ENCODE results near the gene KMT2B. TPM values are rescaled to one million over a fixed set of nuclear protein-coding genes. Genes with fewer than 3 reads are reported as not detected.

The KMT2B gene
- total and polyA plus RNA-seq, 9 of the 15 experiments (the other 6 are each of a cell fraction or from before 2014, with no cell fraction given): 0.63 to 43.9 (median 8.1) TPM

DNA sequence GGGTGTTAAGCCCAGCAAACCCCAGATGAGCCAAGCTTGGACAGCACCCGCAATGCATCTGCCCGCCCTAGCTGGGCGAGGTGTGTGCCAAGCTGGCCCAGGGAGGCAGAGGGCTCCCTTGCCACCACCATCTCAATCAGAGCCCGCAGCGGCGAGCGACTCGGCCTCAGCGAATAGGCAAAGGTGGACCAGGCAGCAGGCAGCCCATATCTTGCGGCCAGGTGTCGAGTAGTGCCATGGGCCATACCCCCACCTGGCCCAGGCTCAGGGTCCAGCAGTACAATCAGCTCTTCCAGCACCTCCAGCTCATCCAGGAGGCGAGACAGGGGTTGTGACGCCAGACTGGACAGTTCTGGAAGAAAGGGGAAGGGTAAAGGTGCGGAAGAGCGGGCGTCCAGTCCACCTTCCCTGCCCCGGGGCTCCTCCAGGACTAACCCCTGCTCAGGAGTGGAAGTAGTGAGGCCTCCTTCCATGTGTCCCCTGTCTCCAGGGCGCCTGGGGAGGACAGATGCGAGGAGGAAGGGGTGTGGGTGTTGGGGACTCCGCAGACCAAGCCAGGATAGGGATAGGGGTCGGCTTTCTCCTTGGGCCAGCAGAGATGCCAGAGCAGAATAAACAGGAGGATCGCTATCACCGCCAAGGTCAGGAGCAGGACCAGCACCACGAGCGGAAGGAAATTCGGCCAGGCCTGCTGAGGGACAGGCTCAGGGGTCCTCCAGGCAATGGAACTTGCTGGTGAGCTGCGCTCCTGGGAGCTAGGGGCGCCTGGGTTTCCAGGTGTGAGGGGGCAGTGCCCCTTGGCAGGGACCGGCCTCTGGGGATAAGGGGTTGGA, 21.7 kb downstream of the KMT2B start (continued):
- TF ChIP-seq, protein P1, sequence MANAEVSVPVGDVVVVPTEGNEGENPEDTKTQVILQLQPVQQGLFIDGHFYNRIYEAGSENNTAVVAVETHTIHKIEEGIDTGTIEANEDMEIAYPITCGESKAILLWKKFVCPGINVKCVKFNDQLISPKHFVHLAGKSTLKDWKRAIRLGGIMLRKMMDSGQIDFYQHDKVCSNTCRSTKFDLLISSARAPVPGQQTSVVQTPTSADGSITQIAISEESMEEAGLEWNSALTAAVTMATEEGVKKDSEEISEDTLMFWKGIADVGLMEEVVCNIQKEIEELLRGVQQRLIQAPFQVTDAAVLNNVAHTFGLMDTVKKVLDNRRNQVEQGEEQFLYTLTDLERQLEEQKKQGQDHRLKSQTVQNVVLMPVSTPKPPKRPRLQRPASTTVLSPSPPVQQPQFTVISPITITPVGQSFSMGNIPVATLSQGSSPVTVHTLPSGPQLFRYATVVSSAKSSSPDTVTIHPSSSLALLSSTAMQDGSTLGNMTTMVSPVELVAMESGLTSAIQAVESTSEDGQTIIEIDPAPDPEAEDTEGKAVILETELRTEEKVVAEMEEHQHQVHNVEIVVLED (CRISPR knock-in tag; IDR thresholded peaks at IDR 0.05): no peak
- TF ChIP-seq ZNF644 (tag; IDR thresholded peaks at IDR 0.05; ENCODE audit: low read depth): no peak
- no peak for TF ChIP-seq ZNF165 (CRISPR knock-in tag; IDR thresholded peaks at IDR 0.05; ENCODE audit: borderline replicate concordance)
- no peak for TF ChIP-seq NFYB (IDR thresholded peaks at IDR 0.05; ENCODE audit: extremely low read depth, insufficient read length)
- TF ChIP-seq, protein P2, sequence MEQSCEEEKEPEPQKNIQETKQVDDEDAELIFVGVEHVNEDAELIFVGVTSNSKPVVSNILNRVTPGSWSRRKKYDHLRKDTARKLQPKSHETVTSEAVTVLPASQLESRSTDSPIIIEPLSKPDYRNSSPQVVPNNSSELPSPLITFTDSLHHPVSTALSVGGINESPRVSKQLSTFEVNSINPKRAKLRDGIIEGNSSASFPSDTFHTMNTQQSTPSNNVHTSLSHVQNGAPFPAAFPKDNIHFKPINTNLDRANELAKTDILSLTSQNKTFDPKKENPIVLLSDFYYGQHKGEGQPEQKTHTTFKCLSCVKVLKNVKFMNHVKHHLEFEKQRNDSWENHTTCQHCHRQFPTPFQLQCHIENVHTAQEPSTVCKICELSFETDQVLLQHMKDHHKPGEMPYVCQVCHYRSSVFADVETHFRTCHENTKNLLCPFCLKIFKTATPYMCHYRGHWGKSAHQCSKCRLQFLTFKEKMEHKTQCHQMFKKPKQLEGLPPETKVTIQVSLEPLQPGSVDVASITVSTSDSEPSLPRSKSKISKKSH (CRISPR knock-in tag; IDR thresholded peaks at IDR 0.05): no peak
- TF ChIP-seq, protein P3, sequence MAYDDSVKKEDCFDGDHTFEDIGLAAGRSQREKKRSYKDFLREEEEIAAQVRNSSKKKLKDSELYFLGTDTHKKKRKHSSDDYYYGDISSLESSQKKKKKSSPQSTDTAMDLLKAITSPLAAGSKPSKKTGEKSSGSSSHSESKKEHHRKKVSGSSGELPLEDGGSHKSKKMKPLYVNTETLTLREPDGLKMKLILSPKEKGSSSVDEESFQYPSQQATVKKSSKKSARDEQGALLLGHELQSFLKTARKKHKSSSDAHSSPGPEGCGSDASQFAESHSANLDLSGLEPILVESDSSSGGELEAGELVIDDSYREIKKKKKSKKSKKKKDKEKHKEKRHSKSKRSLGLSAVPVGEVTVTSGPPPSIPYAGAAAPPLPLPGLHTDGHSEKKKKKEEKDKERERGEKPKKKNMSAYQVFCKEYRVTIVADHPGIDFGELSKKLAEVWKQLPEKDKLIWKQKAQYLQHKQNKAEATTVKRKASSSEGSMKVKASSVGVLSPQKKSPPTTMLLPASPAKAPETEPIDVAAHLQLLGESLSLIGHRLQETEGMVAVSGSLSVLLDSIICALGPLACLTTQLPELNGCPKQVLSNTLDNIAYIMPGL (CRISPR knock-in tag; IDR thresholded peaks at IDR 0.05): no peak
- 0 out of 2 replicates have a peak, but pooled peaks have one; percentile 3 for TF ChIP-seq CHD2 (IDR thresholded peaks at IDR 0.05; ENCODE audit: low read depth, low read length)
- TF ChIP-seq ZNF551 (CRISPR knock-in tag; IDR thresholded peaks at IDR 0.05): no peak
- no peak for TF ChIP-seq TAF7 (tag; IDR thresholded peaks at IDR 0.05)
- no peak for TF ChIP-seq MCM5 (IDR thresholded peaks at IDR 0.05; ENCODE audit: low read depth)
- TF ChIP-seq ZBTB7A (IDR thresholded peaks at IDR 0.05; ENCODE audit: borderline replicate concordance, control insufficient read depth, low read depth, low read length): 0 out of 2 replicates have a peak, but pooled peaks have one; percentile 1
- no peak for TF ChIP-seq ZNF586 (CRISPR knock-in tag; conservative IDR thresholded peaks at IDR 0.05)
- TF ChIP-seq ZC3H4 (CRISPR knock-in tag; IDR thresholded peaks at IDR 0.05; ENCODE audit: borderline replicate concordance): no peak
- TF ChIP-seq IFI16 (CRISPR knock-in tag; IDR thresholded peaks at IDR 0.05): no peak
- no peak for TF ChIP-seq CSDE1 (IDR thresholded peaks at IDR 0.05)

Data from K562 (cell line).